ENCODE data around the gene UBASH3B. TPM values are rescaled to one million over a fixed set of nuclear protein-coding genes. Genes with fewer than 3 reads are reported as not detected.

Gene UBASH3B
- total RNA-seq, 4 donors from 2014 or later = 2.7 to 16.4 (median 9.7) TPM

DNA sequence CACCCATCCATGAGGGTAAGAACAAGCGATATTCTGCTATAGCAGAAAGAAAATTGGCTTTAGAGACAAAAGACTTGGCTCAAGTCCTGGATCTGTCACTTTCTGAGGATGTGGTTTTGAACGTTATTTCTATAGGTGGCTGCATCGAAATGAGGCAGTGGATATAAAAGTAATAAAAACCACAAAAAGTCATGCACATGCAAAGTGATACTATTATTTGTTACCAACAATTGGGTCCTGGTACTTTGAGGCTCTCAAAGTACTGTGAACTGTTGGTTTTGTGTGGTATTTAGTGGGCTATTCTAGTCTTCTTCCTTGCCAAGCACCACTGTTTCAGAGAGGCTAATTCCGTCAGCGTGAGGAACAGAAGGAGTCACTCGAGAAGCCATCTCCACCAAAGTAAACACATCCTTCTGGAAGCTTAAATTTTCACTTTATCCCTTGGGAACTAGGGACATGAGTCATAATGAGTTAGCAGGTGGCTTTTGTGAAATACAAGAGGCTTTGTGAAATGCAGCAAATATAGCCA is 13.1 kb downstream of the UBASH3B start:
- Histone ChIP-seq H3K36me3 (no peaks in the 10 kb centered on the region), H3K9me3 (no peaks in the 10 kb centered on the region), H3K4me3 (no peak overlapping the region), H3K4me1 (peaks cover 0 to 5% (median 0%) of the 10 kb centered on the region in 3 donors), H3K27ac (no peak overlapping the region), H3K27me3 (no peaks in the 10 kb centered on the region)
- WGBS, 2 donors = 34 to 52% methylated on average over 6 of the region's 6 CpGs
- TF ChIP-seq, protein P1, sequence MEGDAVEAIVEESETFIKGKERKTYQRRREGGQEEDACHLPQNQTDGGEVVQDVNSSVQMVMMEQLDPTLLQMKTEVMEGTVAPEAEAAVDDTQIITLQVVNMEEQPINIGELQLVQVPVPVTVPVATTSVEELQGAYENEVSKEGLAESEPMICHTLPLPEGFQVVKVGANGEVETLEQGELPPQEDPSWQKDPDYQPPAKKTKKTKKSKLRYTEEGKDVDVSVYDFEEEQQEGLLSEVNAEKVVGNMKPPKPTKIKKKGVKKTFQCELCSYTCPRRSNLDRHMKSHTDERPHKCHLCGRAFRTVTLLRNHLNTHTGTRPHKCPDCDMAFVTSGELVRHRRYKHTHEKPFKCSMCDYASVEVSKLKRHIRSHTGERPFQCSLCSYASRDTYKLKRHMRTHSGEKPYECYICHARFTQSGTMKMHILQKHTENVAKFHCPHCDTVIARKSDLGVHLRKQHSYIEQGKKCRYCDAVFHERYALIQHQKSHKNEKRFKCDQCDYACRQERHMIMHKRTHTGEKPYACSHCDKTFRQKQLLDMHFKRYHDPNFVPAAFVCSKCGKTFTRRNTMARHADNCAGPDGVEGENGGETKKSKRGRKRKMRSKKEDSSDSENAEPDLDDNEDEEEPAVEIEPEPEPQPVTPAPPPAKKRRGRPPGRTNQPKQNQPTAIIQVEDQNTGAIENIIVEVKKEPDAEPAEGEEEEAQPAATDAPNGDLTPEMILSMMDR (IDR thresholded peaks at IDR 0.05) = no peak
- no peak for TF ChIP-seq POLR2A (IDR thresholded peaks at IDR 0.05)
- no peak for DNase-seq
- intact Hi-C loops (cut with DNase I) = no loop called here

DNA sequence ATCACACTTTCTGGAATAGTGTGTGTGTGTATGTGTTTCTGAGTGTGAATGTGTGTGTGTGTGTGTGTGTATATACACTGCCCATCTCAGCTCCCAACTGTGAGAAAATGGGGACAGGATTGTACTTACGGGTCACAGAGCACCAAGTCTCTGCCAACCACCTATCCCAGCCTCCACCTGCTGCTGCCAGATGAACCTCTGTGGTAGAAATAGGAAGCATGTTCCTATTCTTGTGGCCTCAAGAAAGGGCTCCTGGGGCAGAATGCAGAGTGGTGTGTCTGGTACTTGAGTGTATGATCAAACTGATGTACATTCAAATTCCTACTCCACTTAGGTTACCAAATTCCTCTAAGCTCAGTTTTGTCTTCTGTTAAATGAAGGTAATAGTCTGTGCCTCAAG is 14.6 kb downstream of the UBASH3B start:
- no peak overlapping the region for H3K27ac ChIP-seq
- no peaks in the 10 kb centered on the region for H3K9me3 ChIP-seq
- DNase-seq = no peak
- TF ChIP-seq, protein P1 (IDR thresholded peaks at IDR 0.05) = no peak
- no peak for TF ChIP-seq POLR2A (IDR thresholded peaks at IDR 0.05)
- no peaks in the 10 kb centered on the region for H3K36me3 ChIP-seq
- no peaks in the 10 kb centered on the region for H3K27me3 ChIP-seq
- 100% methylated on average over 1 of the region's 1 CpG for WGBS, 2 donors
- peaks cover 0 to 5% (median 0%) of the 10 kb centered on the region in 3 donors for H3K4me1 ChIP-seq
- H3K4me3 ChIP-seq = no peak overlapping the region
- intact Hi-C loops (cut with DNase I) = no loop called here

DNA sequence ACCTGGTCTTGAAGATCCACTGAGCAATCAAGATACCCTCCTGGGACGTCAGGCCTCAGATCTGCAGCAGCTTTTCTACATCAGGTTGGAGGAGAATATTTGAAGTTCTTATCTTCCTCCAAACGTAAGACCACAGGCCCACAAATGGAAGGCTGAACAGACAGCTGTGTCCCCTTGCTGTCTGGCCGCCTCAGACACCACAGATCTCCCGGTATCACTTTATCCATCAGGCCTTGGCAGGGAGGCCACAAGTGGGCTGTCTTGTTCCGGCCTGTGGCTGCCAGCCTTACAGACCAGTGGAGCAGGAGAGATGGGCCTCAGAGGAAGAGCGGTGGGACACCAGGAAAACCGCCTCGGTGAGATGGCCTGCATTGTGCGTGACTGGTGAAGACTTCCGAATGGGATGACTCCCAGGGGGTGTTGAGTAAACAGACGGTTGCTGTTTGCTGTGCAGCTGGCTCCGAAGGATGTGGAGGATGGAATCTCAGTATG is 15.9 kb downstream of the UBASH3B start:
- Histone ChIP-seq H3K27me3 (no peaks in the 10 kb centered on the region), H3K9me3 (no peaks in the 10 kb centered on the region), H3K4me1 (peaks cover 0 to 8% (median 0%) of the 10 kb centered on the region in 3 donors), H3K27ac (no peak overlapping the region), H3K4me3 (no peak overlapping the region), H3K36me3 (no peaks in the 10 kb centered on the region)
- no peak for DNase-seq
- WGBS, 2 donors = 74 to 80% methylated on average over 8 to 12 of the region's 12 CpGs
- intact Hi-C loops (cut with DNase I) = no loop called here
- TF ChIP-seq POLR2A (IDR thresholded peaks at IDR 0.05) = no peak
- TF ChIP-seq, protein P1 (IDR thresholded peaks at IDR 0.05) = no peak

DNA sequence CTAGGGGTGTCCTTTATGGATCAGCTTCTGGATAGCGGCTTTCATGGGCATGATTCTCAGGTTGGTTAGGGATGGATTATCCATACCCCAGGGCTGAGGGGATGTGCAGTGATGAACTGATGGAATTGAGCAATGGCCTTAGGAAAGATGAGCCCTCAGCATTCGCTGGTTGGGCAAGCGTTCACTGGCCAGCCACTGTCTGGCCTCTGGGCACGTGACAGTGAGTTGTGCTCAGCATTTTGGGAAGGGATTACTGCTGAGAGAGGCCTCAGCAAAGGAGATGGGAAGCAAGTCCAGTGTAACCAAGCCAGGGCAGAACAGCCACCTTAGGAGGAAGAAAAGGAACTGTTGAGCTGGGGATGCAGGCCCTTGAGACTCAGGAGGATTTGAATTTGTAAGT is 17.4 kb downstream of the UBASH3B start:
- no peak for DNase-seq
- 92 to 100% methylated on average over 1 to 3 of the region's 4 CpGs for WGBS, 2 donors
- Histone ChIP-seq H3K9me3 (no peaks in the 10 kb centered on the region), H3K27me3 (no peaks in the 10 kb centered on the region), H3K4me1 (peaks cover 0 to 15% (median 0%) of the 10 kb centered on the region in 3 donors), H3K4me3 (no peak overlapping the region), H3K36me3 (no peaks in the 10 kb centered on the region), H3K27ac (no peak overlapping the region)
- intact Hi-C loops (cut with DNase I) = no loop called here
- TF ChIP-seq, protein P1 (IDR thresholded peaks at IDR 0.05) = no peak
- no peak for TF ChIP-seq POLR2A (IDR thresholded peaks at IDR 0.05)

DNA sequence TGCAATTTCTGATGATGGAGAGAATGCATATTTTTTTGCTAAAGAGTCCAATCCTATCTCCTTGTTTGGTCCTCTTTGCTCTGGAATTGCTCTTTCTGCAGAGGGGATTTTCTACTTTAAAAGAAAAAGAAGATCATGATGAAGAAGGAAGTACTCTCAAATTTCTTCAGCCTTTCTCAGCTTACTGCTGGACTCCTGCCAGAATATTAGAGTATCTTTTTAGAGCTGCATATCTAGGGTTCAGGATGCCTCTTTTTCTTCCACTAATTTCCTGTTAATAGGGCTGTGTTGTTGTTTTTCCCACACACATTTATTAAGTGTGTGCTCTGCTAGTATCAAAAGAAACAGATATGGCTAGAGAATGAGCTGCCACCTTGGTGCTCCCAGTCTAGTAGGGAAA is 18.2 kb downstream of the UBASH3B start:
- Histone ChIP-seq H3K36me3 (no peaks in the 10 kb centered on the region), H3K27me3 (no peaks in the 10 kb centered on the region), H3K4me1 (peaks cover 0 to 13% (median 0%) of the 10 kb centered on the region in 3 donors), H3K9me3 (no peaks in the 10 kb centered on the region), H3K27ac (no peak overlapping the region), H3K4me3 (no peak overlapping the region)
- intact Hi-C loops (cut with DNase I) = no loop called here
- TF ChIP-seq, protein P1 (IDR thresholded peaks at IDR 0.05) = no peak
- no peak for TF ChIP-seq POLR2A (IDR thresholded peaks at IDR 0.05)
- DNase-seq = no peak
